Measurements from ENCODE around the gene ARRDC4.

The ARRDC4 gene

DNA sequence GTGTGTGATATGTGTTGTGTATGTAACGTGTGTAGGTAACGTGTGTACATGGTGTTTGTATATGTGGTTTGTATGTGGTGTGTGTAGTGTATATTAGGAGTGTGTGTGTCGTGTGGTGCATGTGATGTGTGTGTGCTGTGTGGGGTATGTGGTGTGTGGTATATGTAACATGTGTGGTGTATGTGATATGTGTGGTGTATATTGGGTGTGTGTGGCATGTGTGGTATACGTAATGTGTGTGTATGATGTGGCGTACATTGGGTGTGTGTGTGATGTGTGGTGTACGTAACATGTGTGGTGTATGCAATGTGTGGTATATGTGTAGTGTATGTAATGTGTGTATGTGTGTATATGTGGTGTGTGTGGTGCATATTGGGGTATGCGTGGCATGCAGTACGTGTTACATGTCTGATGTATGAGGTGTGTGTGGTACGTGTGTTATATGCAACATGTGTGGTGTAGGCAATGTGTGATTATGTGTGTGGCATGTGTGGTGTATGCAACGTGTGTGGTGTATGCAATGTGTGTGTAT, 41.2 kb downstream of the ARRDC4 start:
- Histone ChIP-seq H3K9me3 (replicated peaks; ENCODE audit: insufficient read depth, low read length) (no peaks in the 10 kb centered on the region), H3K4me1 (ENCODE audit: low read length) (no peaks in the 10 kb centered on the region), H3K27ac (ENCODE audit: low read length) (no peak overlapping the region), H3K9ac (ENCODE audit: low read length) (no peak overlapping the region), H3K36me3 (replicated peaks; ENCODE audit: insufficient read depth, low read length) (no peaks in the 10 kb centered on the region), H2AFZ (ENCODE audit: low read length) (no peak overlapping the region), H3F3A (ENCODE audit: insufficient read depth, low read length) (no peaks in the 10 kb centered on the region), H3K79me2 (ENCODE audit: low read length) (no peaks in the 10 kb centered on the region), H3K4me3 (ENCODE audit: low read length) (no peak overlapping the region), H3K4me2 (ENCODE audit: low read depth, low read length) (no peak overlapping the region), H4K20me1 (ENCODE audit: insufficient read depth, low read length) (no peaks in the 10 kb centered on the region), H3K27me3 (replicated peaks; ENCODE audit: insufficient read depth, low read length) (no peaks in the 10 kb centered on the region), H3K9me2 (replicated peaks; ENCODE audit: insufficient read depth, low read length) (no peaks in the 10 kb centered on the region)
- TF ChIP-seq EZH2phosphoT487 (IDR thresholded peaks at IDR 0.05; ENCODE audit: low read length) = no peak
- TF ChIP-seq EZH2 (optimal IDR thresholded peaks at IDR 0.05; ENCODE audit: low read depth, low read length) = no peak
- DNase-seq = no peak

DNA sequence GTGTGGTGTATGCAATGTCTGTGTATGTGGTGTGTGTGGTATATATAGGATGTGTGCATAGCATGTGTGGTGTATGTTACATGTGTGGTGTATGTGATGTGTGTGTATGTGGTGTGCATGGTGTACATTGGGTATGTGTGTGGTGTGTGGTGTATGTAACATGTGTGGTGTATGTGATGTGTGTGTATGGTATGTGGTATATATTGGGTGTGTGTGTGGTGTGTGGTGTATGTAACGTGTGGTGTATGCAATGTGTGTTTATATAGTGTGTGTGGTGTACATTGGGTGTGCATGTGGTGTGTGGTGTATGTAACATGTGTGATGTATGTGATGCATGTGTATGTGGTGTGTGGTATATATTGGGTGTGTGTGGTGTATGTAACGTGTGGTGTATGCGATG, 41.9 kb downstream of the ARRDC4 start:
- TF ChIP-seq EZH2phosphoT487 (IDR thresholded peaks at IDR 0.05; ENCODE audit: low read length) (no peak), EZH2 (optimal IDR thresholded peaks at IDR 0.05; ENCODE audit: low read depth, low read length) (no peak)
- TF ChIP-seq, protein P1, sequence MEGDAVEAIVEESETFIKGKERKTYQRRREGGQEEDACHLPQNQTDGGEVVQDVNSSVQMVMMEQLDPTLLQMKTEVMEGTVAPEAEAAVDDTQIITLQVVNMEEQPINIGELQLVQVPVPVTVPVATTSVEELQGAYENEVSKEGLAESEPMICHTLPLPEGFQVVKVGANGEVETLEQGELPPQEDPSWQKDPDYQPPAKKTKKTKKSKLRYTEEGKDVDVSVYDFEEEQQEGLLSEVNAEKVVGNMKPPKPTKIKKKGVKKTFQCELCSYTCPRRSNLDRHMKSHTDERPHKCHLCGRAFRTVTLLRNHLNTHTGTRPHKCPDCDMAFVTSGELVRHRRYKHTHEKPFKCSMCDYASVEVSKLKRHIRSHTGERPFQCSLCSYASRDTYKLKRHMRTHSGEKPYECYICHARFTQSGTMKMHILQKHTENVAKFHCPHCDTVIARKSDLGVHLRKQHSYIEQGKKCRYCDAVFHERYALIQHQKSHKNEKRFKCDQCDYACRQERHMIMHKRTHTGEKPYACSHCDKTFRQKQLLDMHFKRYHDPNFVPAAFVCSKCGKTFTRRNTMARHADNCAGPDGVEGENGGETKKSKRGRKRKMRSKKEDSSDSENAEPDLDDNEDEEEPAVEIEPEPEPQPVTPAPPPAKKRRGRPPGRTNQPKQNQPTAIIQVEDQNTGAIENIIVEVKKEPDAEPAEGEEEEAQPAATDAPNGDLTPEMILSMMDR (IDR thresholded peaks at IDR 0.05; ENCODE audit: low read length) = no peak
- H3K9me3 ChIP-seq (replicated peaks; ENCODE audit: insufficient read depth, low read length) = no peaks in the 10 kb centered on the region
- H3K4me1 ChIP-seq (ENCODE audit: low read length) = no peaks in the 10 kb centered on the region
- H3F3A ChIP-seq (ENCODE audit: insufficient read depth, low read length) = no peaks in the 10 kb centered on the region
- H3K27ac ChIP-seq (ENCODE audit: low read length) = no peak overlapping the region
- no peaks in the 10 kb centered on the region for H3K9me2 ChIP-seq (replicated peaks; ENCODE audit: insufficient read depth, low read length)
- H3K36me3 ChIP-seq (replicated peaks; ENCODE audit: insufficient read depth, low read length) = no peaks in the 10 kb centered on the region
- no peak overlapping the region for H3K4me3 ChIP-seq (ENCODE audit: low read length)
- H4K20me1 ChIP-seq (ENCODE audit: insufficient read depth, low read length) = no peaks in the 10 kb centered on the region
- no peak overlapping the region for H3K9ac ChIP-seq (ENCODE audit: low read length)
- no peak overlapping the region for H3K4me2 ChIP-seq (ENCODE audit: low read depth, low read length)
- H2AFZ ChIP-seq (ENCODE audit: low read length) = no peak overlapping the region
- DNase-seq = no peak
- no peaks in the 10 kb centered on the region for H3K27me3 ChIP-seq (replicated peaks; ENCODE audit: insufficient read depth, low read length)
- H3K79me2 ChIP-seq (ENCODE audit: low read length) = no peaks in the 10 kb centered on the region

DNA sequence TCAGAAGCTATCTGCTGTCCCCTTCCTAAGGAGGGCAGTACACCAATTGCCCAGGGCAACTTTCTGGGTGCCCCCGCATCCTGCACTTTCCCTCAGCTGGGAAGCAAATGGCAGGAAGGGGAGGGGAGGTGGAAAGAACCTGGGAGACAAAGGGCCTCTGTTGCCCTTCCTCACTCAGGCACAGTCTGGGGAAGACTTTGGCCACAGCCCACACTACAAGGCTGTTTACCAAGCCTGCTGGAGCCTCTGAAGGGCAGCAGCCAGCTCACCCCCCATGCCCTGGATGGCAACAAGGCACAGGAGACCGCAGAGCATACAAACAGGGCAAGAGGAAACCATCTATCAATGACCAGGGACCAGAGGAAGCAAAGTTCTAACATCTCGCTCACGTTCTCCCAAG, 42.4 kb downstream of the ARRDC4 start:
- H2AFZ ChIP-seq (ENCODE audit: low read length) = no peak overlapping the region
- TF ChIP-seq EZH2 (optimal IDR thresholded peaks at IDR 0.05; ENCODE audit: low read depth, low read length) (no peak), EZH2phosphoT487 (IDR thresholded peaks at IDR 0.05; ENCODE audit: low read length) (no peak)
- TF ChIP-seq, protein P1 (IDR thresholded peaks at IDR 0.05; ENCODE audit: low read length) = no peak
- no peak overlapping the region for H3K4me2 ChIP-seq (ENCODE audit: low read depth, low read length)
- no peaks in the 10 kb centered on the region for H3K9me2 ChIP-seq (replicated peaks; ENCODE audit: insufficient read depth, low read length)
- no peak for DNase-seq
- no peaks in the 10 kb centered on the region for H3K79me2 ChIP-seq (ENCODE audit: low read length)
- H3K4me1 ChIP-seq (ENCODE audit: low read length) = no peaks in the 10 kb centered on the region
- H3K27me3 ChIP-seq (replicated peaks; ENCODE audit: insufficient read depth, low read length) = no peaks in the 10 kb centered on the region
- no peak overlapping the region for H3K27ac ChIP-seq (ENCODE audit: low read length)
- H4K20me1 ChIP-seq (ENCODE audit: insufficient read depth, low read length) = no peaks in the 10 kb centered on the region
- no peak overlapping the region for H3K9ac ChIP-seq (ENCODE audit: low read length)
- no peaks in the 10 kb centered on the region for H3K9me3 ChIP-seq (replicated peaks; ENCODE audit: insufficient read depth, low read length)
- H3K4me3 ChIP-seq (ENCODE audit: low read length) = no peak overlapping the region
- H3F3A ChIP-seq (ENCODE audit: insufficient read depth, low read length) = no peaks in the 10 kb centered on the region
- no peaks in the 10 kb centered on the region for H3K36me3 ChIP-seq (replicated peaks; ENCODE audit: insufficient read depth, low read length)

DNA sequence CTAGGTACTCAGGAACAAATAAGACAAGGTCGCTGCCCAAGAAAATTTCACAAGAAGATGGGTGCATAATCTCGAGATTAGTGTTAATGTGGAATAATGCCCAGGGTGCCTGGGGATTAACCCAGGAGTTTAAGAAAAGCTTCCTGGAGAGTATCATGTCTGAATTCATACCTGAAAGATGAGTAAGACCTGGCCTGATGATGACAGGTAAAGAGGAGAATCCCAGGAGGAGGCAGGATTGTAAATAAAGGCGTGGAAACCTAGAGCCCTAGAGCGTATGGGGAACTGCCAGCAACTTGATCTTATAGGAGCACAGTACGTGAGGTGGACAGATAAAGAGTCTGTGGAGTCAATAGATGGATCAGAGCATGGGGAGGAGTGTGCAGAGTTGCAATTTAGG, 43.0 kb downstream of the ARRDC4 start:
- H3F3A ChIP-seq (ENCODE audit: insufficient read depth, low read length) = no peaks in the 10 kb centered on the region
- no peaks in the 10 kb centered on the region for H3K79me2 ChIP-seq (ENCODE audit: low read length)
- H3K36me3 ChIP-seq (replicated peaks; ENCODE audit: insufficient read depth, low read length) = no peaks in the 10 kb centered on the region
- H2AFZ ChIP-seq (ENCODE audit: low read length) = no peak overlapping the region
- H3K9me2 ChIP-seq (replicated peaks; ENCODE audit: insufficient read depth, low read length) = no peaks in the 10 kb centered on the region
- no peak overlapping the region for H3K9ac ChIP-seq (ENCODE audit: low read length)
- no peaks in the 10 kb centered on the region for H3K9me3 ChIP-seq (replicated peaks; ENCODE audit: insufficient read depth, low read length)
- TF ChIP-seq EZH2 (optimal IDR thresholded peaks at IDR 0.05; ENCODE audit: low read depth, low read length) (no peak), EZH2phosphoT487 (IDR thresholded peaks at IDR 0.05; ENCODE audit: low read length) (no peak)
- TF ChIP-seq, protein P1 (IDR thresholded peaks at IDR 0.05; ENCODE audit: low read length) = no peak
- H3K4me1 ChIP-seq (ENCODE audit: low read length) = no peaks in the 10 kb centered on the region
- DNase-seq = no peak
- no peaks in the 10 kb centered on the region for H3K27me3 ChIP-seq (replicated peaks; ENCODE audit: insufficient read depth, low read length)
- no peak overlapping the region for H3K4me2 ChIP-seq (ENCODE audit: low read depth, low read length)
- no peak overlapping the region for H3K27ac ChIP-seq (ENCODE audit: low read length)
- H3K4me3 ChIP-seq (ENCODE audit: low read length) = no peak overlapping the region
- no peaks in the 10 kb centered on the region for H4K20me1 ChIP-seq (ENCODE audit: insufficient read depth, low read length)
